Body of pancreas (tissue), 4 donors: Measurements from ENCODE around the gene KIAA1217. TPM values are rescaled to one million over a fixed set of nuclear protein-coding genes. Genes with fewer than 3 reads are reported as not detected.

Source experiments
- ATAC-seq: fragments of 150-250 bp; one replicate; pipeline ENCODE4 v1.9.1; 2016
- DNase-seq, 4 donors: peaks; one replicate each; pipeline ENCODE4 v3.0.0-alpha.2; 2019
- H3K27ac ChIP-seq, 4 donors: fragments of 200-600 bp; sonication (generic); 1 replicate in 3 of 4; 2 replicates in 1 of 4; pipeline versions ENCODE4 v1.5.1 to v1.6.1; 2016 to 2019; ENCODE audit warnings: mild to moderate bottlenecking in 1 of 4, mixed read lengths in 1 of 4, moderate library complexity in 1 of 4
- H3K27me3 ChIP-seq, 2 donors: fragments of 200-600 bp; sonication (generic); one replicate each; pipeline ENCODE4 v1.6.0; 2016; ENCODE audit warnings: mild to moderate bottlenecking in 1 of 2
- H3K36me3 ChIP-seq, 2 donors: fragments of 200-600 bp; sonication (generic); replicated peaks in 1 of 2; 2 replicates each; pipeline ENCODE4 v1.5.1; 2016; ENCODE audit warnings: low read depth in 2 of 2; ENCODE audit not compliant: insufficient read depth in 1 of 2
- H3K4me1 ChIP-seq: fragments of 200-600 bp; sonication (generic); one replicate; pipeline ENCODE4 v1.6.0; 2016
- H3K4me3 ChIP-seq, 2 donors: fragments of 200-600 bp; sonication (generic); 1 replicate in 1 of 2; 2 replicates in 1 of 2; pipeline ENCODE4 v1.5.1; 2016 to 2019
- H3K9me3 ChIP-seq, 3 donors: fragments of 200-600 bp; sonication (generic); 1 replicate in 2 of 3; 2 replicates in 1 of 3; pipeline ENCODE4 v1.5.1; 2016
- CTCF ChIP-seq, 7 experiments: fragments of 450-650 bp in 4 of 7; fragments of 200-600 bp in 3 of 7; sonication (generic) in 3 of 7; IDR thresholded peaks; one replicate each; pipeline ENCODE4 v1.5.1; 2016 to 2019; ENCODE audit warnings: antibody characterized with exemption in 7 of 7
- POLR2A ChIP-seq, 3 donors: fragments of 450-650 bp; IDR thresholded peaks; one replicate each; pipeline ENCODE4 v1.6.1; 2016; ENCODE audit warnings: antibody characterized with exemption in 3 of 3, mild to moderate bottlenecking in 2 of 3
- WGBS, 2 donors: methylation state at CpG; one replicate each; pipeline ENCODE4 v1.1.5; 2017; 5-methylcytosine and 5-hydroxymethylcytosine counted together
- intact Hi-C: fragments of 100-400 bp; cut with DNase I; formaldehyde crosslinking; loops from one replicate; pipeline ENCODE4 v1.15.1; 2023
- total RNA-seq, 2 donors: library from RNA; depleted of rRNA; stranded (reverse); fragments of >200 nt; gene quantifications; one replicate each; pipeline ENCODE4 v1.1.0, GENCODE V29; 2016

KIAA1217 gene
- total RNA-seq, 2 donors from 2014 or later, result 25.9 to 36.9 TPM

- Histone ChIP-seq H3K9me3 (no peaks in the 10 kb centered on the region), H3K27ac (no peak overlapping the region), H3K4me3 (no peak overlapping the region), H3K36me3 (no peaks in the 10 kb centered on the region), H3K27me3 (no peaks in the 10 kb centered on the region), H3K4me1 (peaks cover 23% of the 10 kb centered on the region)
- no peak for TF ChIP-seq POLR2A (IDR thresholded peaks at IDR 0.05)
- TF ChIP-seq CTCF (IDR thresholded peaks at IDR 0.05), result no peak
- intact Hi-C loops, result no loop called here
- DNase-seq (no peak), ATAC-seq (no peak)
- WGBS, 2 donors, result 88 to 97% methylated on average over 6 of the region's 6 CpGs
Observed at GRCh38 chr10:24446739-24447138, 237.8 kb downstream of the KIAA1217 start.

GRCh38 chr10:24448351-24448999, 239.5 kb downstream of the KIAA1217 start:
- Histone ChIP-seq H3K36me3 (no peaks in the 10 kb centered on the region), H3K27me3 (no peaks in the 10 kb centered on the region), H3K27ac (peak overlapping the region in 2 of 4 donors; percentile 39 to 44), H3K9me3 (no peaks in the 10 kb centered on the region), H3K4me3 (no peak overlapping the region), H3K4me1 (peaks cover 23% of the 10 kb centered on the region)
- no peak for TF ChIP-seq CTCF (IDR thresholded peaks at IDR 0.05)
- TF ChIP-seq POLR2A (IDR thresholded peaks at IDR 0.05), result no peak
- intact Hi-C loops, result no loop called here
- DNase-seq (no peak), ATAC-seq (no peak)
- 74 to 93% methylated on average over 3 of the region's 3 CpGs for WGBS, 2 donors

- Histone ChIP-seq H3K27ac (peak overlapping the region in 3 of 4 donors; percentile 25 to 44 (median 39)), H3K9me3 (no peaks in the 10 kb centered on the region), H3K27me3 (no peaks in the 10 kb centered on the region), H3K4me3 (no peak overlapping the region), H3K36me3 (no peaks in the 10 kb centered on the region), H3K4me1 (peaks cover 23% of the 10 kb centered on the region)
- peak; percentile 79 for ATAC-seq
- WGBS, 2 donors, result 5 to 20% methylated on average over 5 of the region's 5 CpGs
- TF ChIP-seq POLR2A (IDR thresholded peaks at IDR 0.05), result peak in 1 of 3 donors; percentile 10
- TF ChIP-seq CTCF (IDR thresholded peaks at IDR 0.05), result no peak
- intact Hi-C loops, result no loop called here
- DNase-seq, result no peak
Observed at GRCh38 chr10:24449321-24449740, 240.4 kb downstream of the KIAA1217 start.

GRCh38 chr10:24449769-24450310, 240.9 kb downstream of the KIAA1217 start:
- TF ChIP-seq POLR2A (IDR thresholded peaks at IDR 0.05), result no peak
- Histone ChIP-seq H3K4me1 (peaks cover 23% of the 10 kb centered on the region), H3K27me3 (no peaks in the 10 kb centered on the region), H3K9me3 (no peaks in the 10 kb centered on the region), H3K36me3 (no peaks in the 10 kb centered on the region), H3K27ac (peak overlapping the region in 2 of 4 donors; percentile 39 to 44), H3K4me3 (no peak overlapping the region)
- intact Hi-C loops, result no loop called here
- DNase-seq (no peak), ATAC-seq (no peak)
- WGBS, 2 donors, result 8 to 20% methylated on average over 3 of the region's 3 CpGs

- Histone ChIP-seq H3K36me3 (no peaks in the 10 kb centered on the region), H3K27me3 (no peaks in the 10 kb centered on the region), H3K4me1 (peaks cover 23% of the 10 kb centered on the region), H3K9me3 (no peaks in the 10 kb centered on the region), H3K4me3 (no peak overlapping the region), H3K27ac (no peak overlapping the region)
- no peak for TF ChIP-seq CTCF (IDR thresholded peaks at IDR 0.05)
- no peak for TF ChIP-seq POLR2A (IDR thresholded peaks at IDR 0.05)
- WGBS, 2 donors, result 91 to 96% methylated on average over 4 of the region's 4 CpGs
- ATAC-seq, result no peak
- no peak for DNase-seq
- intact Hi-C loops, result no loop called here
Observed at GRCh38 chr10:24451325-24451820, 242.4 kb downstream of the KIAA1217 start.
